ENCODE results near the gene AFDN.

The AFDN gene

DNA sequence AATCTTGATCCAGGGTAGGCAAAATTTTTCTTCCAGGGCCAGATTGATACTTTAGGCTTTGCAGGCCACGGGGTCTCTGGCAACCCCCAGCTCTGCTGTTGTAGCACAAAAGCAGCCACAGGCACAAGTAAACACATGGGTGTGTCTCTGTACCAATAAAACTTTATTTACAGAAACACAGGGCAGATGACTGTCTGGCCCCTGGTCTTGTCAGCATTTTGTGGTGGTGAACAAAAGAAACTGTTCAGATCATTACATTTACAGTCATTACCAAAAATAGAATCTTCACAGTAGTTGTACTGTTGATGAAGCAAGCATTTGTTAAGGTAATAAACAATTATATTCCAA, 125.8 kb downstream of the AFDN start:
- Histone ChIP-seq H3K4me2 (ENCODE audit: low read depth, low read length) (no peak overlapping the region), H3K4me3 (ENCODE audit: low read length) (no peak overlapping the region), H3K36me3 (replicated peaks; ENCODE audit: insufficient read depth, low read length) (no peaks in the 10 kb centered on the region), H3K27ac (ENCODE audit: low read length) (no peak overlapping the region), H3K79me2 (ENCODE audit: low read length) (no peaks in the 10 kb centered on the region), H3K9me3 (replicated peaks; ENCODE audit: insufficient read depth, low read length) (no peaks in the 10 kb centered on the region), H3K4me1 (ENCODE audit: low read length) (no peaks in the 10 kb centered on the region), H2AFZ (ENCODE audit: low read length) (no peak overlapping the region), H3K27me3 (replicated peaks; ENCODE audit: insufficient read depth, low read length) (no peaks in the 10 kb centered on the region), H4K20me1 (ENCODE audit: insufficient read depth, low read length) (no peaks in the 10 kb centered on the region), H3K9me2 (replicated peaks; ENCODE audit: insufficient read depth, low read length) (no peaks in the 10 kb centered on the region), H3K9ac (ENCODE audit: low read length) (no peak overlapping the region), H3F3A (ENCODE audit: insufficient read depth, low read length) (no peaks in the 10 kb centered on the region)
- TF ChIP-seq EZH2 (optimal IDR thresholded peaks at IDR 0.05; ENCODE audit: low read depth, low read length) (no peak), EZH2phosphoT487 (IDR thresholded peaks at IDR 0.05; ENCODE audit: low read length) (no peak)
- TF ChIP-seq, protein P1, sequence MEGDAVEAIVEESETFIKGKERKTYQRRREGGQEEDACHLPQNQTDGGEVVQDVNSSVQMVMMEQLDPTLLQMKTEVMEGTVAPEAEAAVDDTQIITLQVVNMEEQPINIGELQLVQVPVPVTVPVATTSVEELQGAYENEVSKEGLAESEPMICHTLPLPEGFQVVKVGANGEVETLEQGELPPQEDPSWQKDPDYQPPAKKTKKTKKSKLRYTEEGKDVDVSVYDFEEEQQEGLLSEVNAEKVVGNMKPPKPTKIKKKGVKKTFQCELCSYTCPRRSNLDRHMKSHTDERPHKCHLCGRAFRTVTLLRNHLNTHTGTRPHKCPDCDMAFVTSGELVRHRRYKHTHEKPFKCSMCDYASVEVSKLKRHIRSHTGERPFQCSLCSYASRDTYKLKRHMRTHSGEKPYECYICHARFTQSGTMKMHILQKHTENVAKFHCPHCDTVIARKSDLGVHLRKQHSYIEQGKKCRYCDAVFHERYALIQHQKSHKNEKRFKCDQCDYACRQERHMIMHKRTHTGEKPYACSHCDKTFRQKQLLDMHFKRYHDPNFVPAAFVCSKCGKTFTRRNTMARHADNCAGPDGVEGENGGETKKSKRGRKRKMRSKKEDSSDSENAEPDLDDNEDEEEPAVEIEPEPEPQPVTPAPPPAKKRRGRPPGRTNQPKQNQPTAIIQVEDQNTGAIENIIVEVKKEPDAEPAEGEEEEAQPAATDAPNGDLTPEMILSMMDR (IDR thresholded peaks at IDR 0.05; ENCODE audit: low read length) = no peak
- no peak for DNase-seq

DNA sequence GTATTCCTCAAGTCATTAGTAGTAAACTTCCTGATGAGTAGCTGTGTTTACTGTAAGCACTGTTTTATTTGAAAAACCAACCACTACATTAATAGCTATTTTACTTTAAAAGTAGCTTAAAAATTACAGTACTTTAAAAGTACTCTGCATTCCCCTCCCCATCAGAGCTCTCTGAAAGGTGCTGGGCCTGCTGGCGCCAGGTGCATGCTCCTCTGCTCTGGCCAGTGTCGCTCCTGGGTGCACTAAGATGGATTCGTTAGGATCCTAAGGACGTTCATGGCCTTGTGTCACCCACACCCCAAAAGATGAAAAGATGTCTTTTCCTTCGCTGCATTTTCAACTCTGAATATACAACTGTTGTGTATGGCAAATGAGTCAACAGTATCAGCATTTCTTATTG, 126.8 kb downstream of the AFDN start:
- Histone ChIP-seq H3K9me2 (replicated peaks; ENCODE audit: insufficient read depth, low read length) (no peaks in the 10 kb centered on the region), H3K36me3 (replicated peaks; ENCODE audit: insufficient read depth, low read length) (no peaks in the 10 kb centered on the region), H3K4me3 (ENCODE audit: low read length) (no peak overlapping the region), H3F3A (ENCODE audit: insufficient read depth, low read length) (no peaks in the 10 kb centered on the region), H3K4me1 (ENCODE audit: low read length) (no peaks in the 10 kb centered on the region), H3K9ac (ENCODE audit: low read length) (no peak overlapping the region), H3K27me3 (replicated peaks; ENCODE audit: insufficient read depth, low read length) (no peaks in the 10 kb centered on the region), H3K9me3 (replicated peaks; ENCODE audit: insufficient read depth, low read length) (no peaks in the 10 kb centered on the region), H4K20me1 (ENCODE audit: insufficient read depth, low read length) (no peaks in the 10 kb centered on the region), H2AFZ (ENCODE audit: low read length) (no peak overlapping the region), H3K4me2 (ENCODE audit: low read depth, low read length) (no peak overlapping the region), H3K79me2 (ENCODE audit: low read length) (no peaks in the 10 kb centered on the region), H3K27ac (ENCODE audit: low read length) (no peak overlapping the region)
- no peak for DNase-seq
- TF ChIP-seq, protein P1 (IDR thresholded peaks at IDR 0.05; ENCODE audit: low read length) = no peak
- TF ChIP-seq EZH2phosphoT487 (IDR thresholded peaks at IDR 0.05; ENCODE audit: low read length) (no peak), EZH2 (optimal IDR thresholded peaks at IDR 0.05; ENCODE audit: low read depth, low read length) (no peak)

DNA sequence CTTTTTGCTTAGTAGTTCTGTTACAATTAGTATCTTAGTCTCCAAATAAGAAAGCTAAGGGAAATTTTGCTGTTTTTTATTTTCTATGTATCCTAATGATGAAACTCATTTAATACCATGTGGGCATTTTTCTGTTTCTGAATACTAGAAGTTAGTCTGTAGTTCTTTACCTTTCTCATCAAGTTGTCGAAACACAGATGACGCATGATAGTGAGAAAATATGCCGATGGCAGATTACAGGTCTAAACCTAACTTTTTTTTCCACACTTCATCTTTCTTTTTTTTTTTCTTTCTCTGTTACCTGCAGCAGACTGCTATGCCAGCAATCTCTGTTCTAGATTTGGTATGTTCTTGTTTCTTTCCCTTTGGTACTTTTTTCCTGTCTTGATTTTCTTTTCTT, 127.4 kb downstream of the AFDN start:
- Histone ChIP-seq H3F3A (ENCODE audit: insufficient read depth, low read length) (no peaks in the 10 kb centered on the region), H4K20me1 (ENCODE audit: insufficient read depth, low read length) (no peaks in the 10 kb centered on the region), H3K9ac (ENCODE audit: low read length) (no peak overlapping the region), H3K36me3 (replicated peaks; ENCODE audit: insufficient read depth, low read length) (no peaks in the 10 kb centered on the region), H3K9me3 (replicated peaks; ENCODE audit: insufficient read depth, low read length) (no peaks in the 10 kb centered on the region), H3K27ac (ENCODE audit: low read length) (no peak overlapping the region), H3K79me2 (ENCODE audit: low read length) (no peaks in the 10 kb centered on the region), H3K4me1 (ENCODE audit: low read length) (no peaks in the 10 kb centered on the region), H3K4me2 (ENCODE audit: low read depth, low read length) (no peak overlapping the region), H3K27me3 (replicated peaks; ENCODE audit: insufficient read depth, low read length) (no peaks in the 10 kb centered on the region), H3K9me2 (replicated peaks; ENCODE audit: insufficient read depth, low read length) (no peaks in the 10 kb centered on the region), H2AFZ (ENCODE audit: low read length) (no peak overlapping the region), H3K4me3 (ENCODE audit: low read length) (no peak overlapping the region)
- DNase-seq = no peak
- no peak for TF ChIP-seq EZH2phosphoT487 (IDR thresholded peaks at IDR 0.05; ENCODE audit: low read length)
- TF ChIP-seq, protein P1 (IDR thresholded peaks at IDR 0.05; ENCODE audit: low read length) = no peak

All from MM.1S (cell line).